ENCODE data around the gene CSAG3. TPM values are rescaled to one million over a fixed set of nuclear protein-coding genes. Genes with fewer than 3 reads are reported as not detected.

Gene CSAG3
- total and polyA plus RNA-seq, 2 experiments from 2014 or later = 3.2 TPM; not detected in 1

DNA sequence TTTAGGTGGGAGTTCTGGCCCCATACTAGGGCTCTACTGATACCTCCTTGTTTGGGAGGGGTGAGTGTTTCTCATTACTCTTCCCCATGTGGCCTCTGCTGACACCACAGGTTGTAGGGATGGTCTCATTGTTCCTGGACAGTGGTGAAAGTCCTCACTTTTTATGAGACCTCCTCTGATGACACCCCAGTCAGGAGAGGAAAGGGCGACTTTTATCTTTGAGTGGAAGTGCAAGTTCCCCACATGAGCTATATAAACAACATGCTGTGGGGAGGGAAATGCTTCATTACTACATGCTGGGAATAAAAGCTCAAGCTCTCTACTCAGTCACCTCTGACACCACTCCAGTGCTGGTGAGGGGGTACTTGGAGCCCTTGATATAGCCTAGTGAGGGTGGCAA is 39.9 kb downstream of the CSAG3 start (continued):
- TF ChIP-seq, protein P1, sequence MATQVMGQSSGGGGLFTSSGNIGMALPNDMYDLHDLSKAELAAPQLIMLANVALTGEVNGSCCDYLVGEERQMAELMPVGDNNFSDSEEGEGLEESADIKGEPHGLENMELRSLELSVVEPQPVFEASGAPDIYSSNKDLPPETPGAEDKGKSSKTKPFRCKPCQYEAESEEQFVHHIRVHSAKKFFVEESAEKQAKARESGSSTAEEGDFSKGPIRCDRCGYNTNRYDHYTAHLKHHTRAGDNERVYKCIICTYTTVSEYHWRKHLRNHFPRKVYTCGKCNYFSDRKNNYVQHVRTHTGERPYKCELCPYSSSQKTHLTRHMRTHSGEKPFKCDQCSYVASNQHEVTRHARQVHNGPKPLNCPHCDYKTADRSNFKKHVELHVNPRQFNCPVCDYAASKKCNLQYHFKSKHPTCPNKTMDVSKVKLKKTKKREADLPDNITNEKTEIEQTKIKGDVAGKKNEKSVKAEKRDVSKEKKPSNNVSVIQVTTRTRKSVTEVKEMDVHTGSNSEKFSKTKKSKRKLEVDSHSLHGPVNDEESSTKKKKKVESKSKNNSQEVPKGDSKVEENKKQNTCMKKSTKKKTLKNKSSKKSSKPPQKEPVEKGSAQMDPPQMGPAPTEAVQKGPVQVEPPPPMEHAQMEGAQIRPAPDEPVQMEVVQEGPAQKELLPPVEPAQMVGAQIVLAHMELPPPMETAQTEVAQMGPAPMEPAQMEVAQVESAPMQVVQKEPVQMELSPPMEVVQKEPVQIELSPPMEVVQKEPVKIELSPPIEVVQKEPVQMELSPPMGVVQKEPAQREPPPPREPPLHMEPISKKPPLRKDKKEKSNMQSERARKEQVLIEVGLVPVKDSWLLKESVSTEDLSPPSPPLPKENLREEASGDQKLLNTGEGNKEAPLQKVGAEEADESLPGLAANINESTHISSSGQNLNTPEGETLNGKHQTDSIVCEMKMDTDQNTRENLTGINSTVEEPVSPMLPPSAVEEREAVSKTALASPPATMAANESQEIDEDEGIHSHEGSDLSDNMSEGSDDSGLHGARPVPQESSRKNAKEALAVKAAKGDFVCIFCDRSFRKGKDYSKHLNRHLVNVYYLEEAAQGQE (IDR thresholded peaks at IDR 0.05; ENCODE audit: unreplicated experiment) = no peak
- TF ChIP-seq ZNF331 (CRISPR knock-in tag; IDR thresholded peaks at IDR 0.05; ENCODE audit: low read depth) = no peak
- TF ChIP-seq ZNF114 (CRISPR knock-in tag; IDR thresholded peaks at IDR 0.05) = no peak
- TF ChIP-seq, protein P2, sequence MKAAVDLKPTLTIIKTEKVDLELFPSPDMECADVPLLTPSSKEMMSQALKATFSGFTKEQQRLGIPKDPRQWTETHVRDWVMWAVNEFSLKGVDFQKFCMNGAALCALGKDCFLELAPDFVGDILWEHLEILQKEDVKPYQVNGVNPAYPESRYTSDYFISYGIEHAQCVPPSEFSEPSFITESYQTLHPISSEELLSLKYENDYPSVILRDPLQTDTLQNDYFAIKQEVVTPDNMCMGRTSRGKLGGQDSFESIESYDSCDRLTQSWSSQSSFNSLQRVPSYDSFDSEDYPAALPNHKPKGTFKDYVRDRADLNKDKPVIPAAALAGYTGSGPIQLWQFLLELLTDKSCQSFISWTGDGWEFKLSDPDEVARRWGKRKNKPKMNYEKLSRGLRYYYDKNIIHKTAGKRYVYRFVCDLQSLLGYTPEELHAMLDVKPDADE (IDR thresholded peaks at IDR 0.05) = no peak

DNA sequence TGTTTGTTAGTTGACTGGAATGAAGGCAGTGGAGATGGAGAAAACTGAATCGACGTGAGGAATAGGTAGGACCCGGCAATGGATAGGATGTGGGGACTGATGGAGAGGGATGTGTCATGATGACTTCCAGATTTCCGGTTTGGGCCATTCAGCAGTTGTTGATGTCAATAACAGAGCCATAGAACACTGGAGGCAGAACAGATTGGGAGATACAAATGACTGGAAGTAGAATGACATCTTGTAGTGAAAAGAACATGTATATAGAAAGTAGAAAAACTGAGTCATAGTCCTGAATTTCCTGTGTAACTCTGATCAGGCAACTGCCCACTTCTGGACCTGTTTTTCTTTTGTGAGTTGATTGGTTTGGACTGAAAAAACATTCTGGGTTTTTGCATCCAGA is 47.0 kb downstream of the CSAG3 start:
- H3K4me3 ChIP-seq = no peak overlapping the region
- no peak overlapping the region for H3K27ac Mint-ChIP-seq
- no peaks in the 10 kb centered on the region for H3F3A ChIP-seq (replicated peaks; ENCODE audit: low read depth)
- H3K27me3 Mint-ChIP-seq (ENCODE audit: insufficient read depth, low read depth, poor library complexity) = peaks cover 5% of the 10 kb centered on the region
- H2AFZ ChIP-seq = no peak overlapping the region
- H4K20me1 ChIP-seq (replicated peaks; ENCODE audit: insufficient read depth) = no peaks in the 10 kb centered on the region
- no peak overlapping the region for H3K27ac ChIP-seq (ENCODE audit: low read depth)
- H3K36me3 ChIP-seq (ENCODE audit: insufficient read depth) = no peaks in the 10 kb centered on the region
- H3K36me3 Mint-ChIP-seq (ENCODE audit: low read depth) = no peaks in the 10 kb centered on the region
- H3K9me3 Mint-ChIP-seq = no peaks in the 10 kb centered on the region
- H3K9me2 ChIP-seq (ENCODE audit: insufficient read depth) = no peaks in the 10 kb centered on the region
- no peak for ATAC-seq
- H3K4me3 Mint-ChIP-seq = no peak overlapping the region
- no peaks in the 10 kb centered on the region for H3K27me3 ChIP-seq (ENCODE audit: insufficient read depth)
- DNase-seq (ENCODE audit: low spot score) = no peak
- no peak overlapping the region for H3K4me2 ChIP-seq
- H3K79me2 ChIP-seq (replicated peaks; ENCODE audit: insufficient read depth) = no peaks in the 10 kb centered on the region
- H3K4me1 ChIP-seq (ENCODE audit: insufficient read depth) = no peaks in the 10 kb centered on the region
- no peaks in the 10 kb centered on the region for H3K4me1 Mint-ChIP-seq
- no peak for TF ChIP-seq EZH2 (IDR thresholded peaks at IDR 0.05; ENCODE audit: low read depth, unreplicated experiment)
- TF ChIP-seq, protein P1 (IDR thresholded peaks at IDR 0.05; ENCODE audit: unreplicated experiment) = no peak
- TF ChIP-seq, protein P3, sequence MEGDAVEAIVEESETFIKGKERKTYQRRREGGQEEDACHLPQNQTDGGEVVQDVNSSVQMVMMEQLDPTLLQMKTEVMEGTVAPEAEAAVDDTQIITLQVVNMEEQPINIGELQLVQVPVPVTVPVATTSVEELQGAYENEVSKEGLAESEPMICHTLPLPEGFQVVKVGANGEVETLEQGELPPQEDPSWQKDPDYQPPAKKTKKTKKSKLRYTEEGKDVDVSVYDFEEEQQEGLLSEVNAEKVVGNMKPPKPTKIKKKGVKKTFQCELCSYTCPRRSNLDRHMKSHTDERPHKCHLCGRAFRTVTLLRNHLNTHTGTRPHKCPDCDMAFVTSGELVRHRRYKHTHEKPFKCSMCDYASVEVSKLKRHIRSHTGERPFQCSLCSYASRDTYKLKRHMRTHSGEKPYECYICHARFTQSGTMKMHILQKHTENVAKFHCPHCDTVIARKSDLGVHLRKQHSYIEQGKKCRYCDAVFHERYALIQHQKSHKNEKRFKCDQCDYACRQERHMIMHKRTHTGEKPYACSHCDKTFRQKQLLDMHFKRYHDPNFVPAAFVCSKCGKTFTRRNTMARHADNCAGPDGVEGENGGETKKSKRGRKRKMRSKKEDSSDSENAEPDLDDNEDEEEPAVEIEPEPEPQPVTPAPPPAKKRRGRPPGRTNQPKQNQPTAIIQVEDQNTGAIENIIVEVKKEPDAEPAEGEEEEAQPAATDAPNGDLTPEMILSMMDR (conservative IDR thresholded peaks at IDR 0.05; ENCODE audit: low read depth in 2 of 2) = no peak
- TF ChIP-seq CREB1 (CRISPR knock-in tag; IDR thresholded peaks at IDR 0.05; ENCODE audit: low read depth) = no peak
- TF ChIP-seq ZNF331 (CRISPR knock-in tag; IDR thresholded peaks at IDR 0.05; ENCODE audit: low read depth) = no peak
- TF ChIP-seq POLR2AphosphoS5 (IDR thresholded peaks at IDR 0.05; ENCODE audit: low read depth) = no peak
- TF ChIP-seq STAT1 (IDR thresholded peaks at IDR 0.05; ENCODE audit: unreplicated experiment) = no peak

Data from GM23338 (cell line).